Measurements from ENCODE around the gene CDK19.

Gene CDK19

DNA sequence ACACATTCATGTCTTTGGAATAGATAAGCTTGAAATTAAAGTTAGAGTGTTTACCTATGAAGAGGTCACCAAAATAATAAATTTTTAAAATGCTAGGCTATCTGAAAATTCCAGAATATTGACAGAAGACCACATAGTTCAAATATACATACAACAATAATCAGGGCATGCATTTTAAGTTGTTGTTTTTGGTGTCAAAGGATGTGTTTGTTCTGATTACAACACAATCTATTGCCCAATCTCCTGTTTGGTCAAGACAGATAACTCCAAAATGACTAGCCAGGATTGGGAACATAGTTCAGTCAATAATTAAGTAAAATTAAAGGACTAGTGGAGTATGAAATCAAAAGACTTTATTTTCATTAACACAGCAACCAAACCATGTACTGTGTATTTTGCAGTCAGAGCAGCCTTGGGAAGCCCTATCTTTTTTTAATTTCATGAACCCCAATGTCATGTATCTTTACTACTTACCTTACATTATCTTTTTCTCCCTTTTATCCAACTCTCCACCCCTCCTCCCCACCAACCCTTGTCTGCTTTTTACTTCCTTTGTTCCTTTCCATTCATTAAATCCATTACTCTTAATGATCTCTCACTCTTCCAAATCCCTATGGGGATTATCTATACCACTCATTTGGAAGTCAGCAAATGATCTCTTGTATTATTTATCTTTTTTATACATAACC is 111.2 kb downstream of the CDK19 start:
- DNase-seq (ENCODE audit: low read depth, low spot score) = no peak

DNA sequence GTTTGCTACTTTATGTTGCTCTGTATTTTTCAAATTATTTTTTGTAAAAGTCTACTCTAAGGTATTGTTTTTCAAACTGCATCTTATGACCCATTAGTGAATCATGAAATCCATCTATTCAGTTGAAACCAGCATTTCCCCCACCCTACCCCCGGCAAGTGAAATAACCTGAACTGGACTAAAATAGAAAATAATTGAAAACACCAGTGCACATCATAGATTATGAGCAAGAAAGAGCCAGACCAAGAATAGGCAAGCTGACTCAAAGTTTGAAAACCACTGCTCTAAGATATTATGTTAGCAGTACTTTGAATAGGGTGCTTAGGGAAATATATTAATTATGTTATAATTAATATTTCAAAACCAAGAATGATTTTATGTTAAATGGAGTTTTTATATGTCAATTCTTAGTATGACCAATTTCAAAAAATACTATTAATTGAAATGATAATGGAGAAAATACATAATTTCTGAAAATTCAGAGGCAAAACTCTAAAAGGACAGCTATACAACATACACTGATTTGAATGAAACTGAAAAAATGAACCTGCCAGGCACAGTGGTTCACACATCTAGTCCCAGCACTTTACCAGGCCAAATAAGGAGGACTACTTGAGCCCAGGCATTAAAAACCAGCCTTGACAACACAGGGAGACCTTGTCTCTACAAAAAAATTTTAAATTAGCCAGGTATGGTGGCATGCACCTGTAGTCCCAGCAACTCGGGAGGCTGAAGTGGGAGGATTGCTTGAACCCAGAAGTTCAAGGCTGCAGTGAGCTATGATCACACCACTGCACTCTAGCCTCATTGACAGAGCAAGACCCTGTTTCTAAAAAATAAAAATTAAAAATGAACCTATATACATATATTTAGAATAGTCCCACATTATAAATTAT is 112.0 kb downstream of the CDK19 start:
- DNase-seq (ENCODE audit: low read depth, low spot score) = no peak

DNA sequence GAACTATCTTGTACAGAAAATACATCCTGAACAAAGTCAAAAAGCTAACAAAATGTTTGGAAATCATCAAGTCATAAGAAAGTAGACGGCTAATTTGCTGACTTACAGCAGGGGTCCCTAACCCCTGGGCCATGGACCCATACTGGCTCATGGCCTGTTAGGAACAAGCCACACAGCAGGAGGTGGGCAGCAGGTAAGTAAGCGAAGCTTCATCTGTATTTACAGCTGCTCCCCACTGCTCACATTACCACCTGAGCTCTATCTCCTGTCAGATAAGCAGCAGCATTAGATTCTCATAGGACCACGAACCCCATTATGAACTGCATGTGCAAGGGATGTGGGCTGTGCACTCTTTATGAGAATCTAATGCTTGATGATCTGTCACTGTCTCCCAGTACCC is 115.5 kb downstream of the CDK19 start:
- DNase-seq (ENCODE audit: low read depth, low spot score) = no peak

DNA sequence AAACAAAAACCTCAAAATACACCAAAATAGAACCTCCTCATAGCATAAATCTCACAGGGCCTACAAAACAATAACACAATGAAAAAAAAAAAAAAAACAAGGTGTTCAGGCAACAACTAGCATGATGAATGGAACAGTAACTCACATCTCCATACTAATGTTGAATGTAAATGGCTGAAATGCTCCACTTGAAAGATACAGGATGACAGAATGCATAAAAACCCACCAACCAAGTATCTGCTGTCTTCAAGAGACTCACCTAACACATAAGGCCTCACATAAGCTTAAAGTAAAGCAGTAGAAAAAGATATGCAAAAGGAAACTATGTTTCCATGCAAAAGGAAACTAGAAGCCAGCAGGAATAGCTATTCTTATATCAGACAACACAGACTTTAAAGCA is 121.3 kb downstream of the CDK19 start:
- no peak for DNase-seq (ENCODE audit: low read depth, low spot score)

DNA sequence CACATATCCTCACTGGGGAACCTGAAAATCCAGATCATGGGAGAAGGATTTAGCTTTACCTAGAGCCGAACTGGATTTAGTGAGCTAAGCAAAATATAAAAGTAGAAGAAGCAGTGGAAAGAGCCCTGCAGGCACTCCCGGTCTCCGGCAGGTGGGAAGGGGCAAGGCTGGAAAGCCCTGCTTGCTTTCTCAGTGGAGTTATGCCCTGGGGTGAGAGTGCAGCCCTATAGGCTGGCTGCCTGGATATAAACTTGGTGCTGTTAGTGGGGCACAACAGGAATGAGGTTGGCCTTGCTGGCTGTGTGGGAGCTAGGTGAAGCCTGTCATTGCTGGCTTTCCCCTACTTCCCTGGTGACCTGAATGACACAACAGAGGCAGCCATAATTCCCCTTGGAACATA is 122.0 kb downstream of the CDK19 start:
- no peak for DNase-seq (ENCODE audit: low read depth, low spot score)

DNA sequence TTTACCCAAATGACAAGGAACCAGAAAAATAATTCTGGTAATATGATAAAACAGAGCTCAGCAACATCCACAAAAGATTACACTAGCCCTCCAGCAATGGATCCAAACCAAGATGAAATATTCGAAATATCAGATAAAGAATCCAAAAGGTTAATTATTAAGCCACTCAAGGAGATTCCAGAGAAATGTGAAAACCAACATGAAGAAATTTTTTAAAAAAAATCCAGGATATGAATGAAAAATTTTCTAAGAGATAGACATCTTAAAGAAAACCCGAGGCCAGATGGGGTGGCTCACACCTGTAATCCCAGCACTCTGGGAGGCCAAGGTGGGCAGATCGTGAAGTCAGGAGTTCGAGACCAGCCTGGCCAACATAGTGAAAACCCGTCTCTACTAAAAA is 124.4 kb downstream of the CDK19 start:
- DNase-seq (ENCODE audit: low read depth, low spot score) = no peak

DNA sequence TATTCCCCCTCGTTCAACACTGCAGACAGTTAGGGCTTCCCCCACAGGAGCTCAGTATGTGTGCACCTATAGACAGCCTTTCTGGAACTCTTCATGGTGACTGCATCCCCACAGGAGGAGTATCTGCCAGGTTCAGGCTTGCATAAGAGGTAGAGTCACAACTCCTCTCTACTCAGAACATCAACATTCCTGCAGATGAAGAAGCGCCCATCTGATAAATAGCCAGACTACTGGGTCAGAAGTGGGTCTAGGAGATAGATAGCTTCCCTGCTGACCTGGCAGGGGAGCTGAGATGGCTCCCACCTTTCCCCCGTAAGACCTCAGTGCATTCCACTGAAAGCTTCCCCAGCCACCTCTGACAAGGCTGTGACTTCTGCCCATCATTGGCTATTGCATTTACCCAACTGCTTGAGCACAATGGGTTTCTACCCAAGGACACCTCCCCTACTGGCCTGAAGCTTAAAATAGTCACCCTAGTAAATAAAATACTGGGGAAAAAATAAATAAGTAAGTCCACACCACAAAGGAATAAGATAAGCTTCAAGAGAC is 125.1 kb downstream of the CDK19 start:
- DNase-seq (ENCODE audit: low read depth, low spot score) = no peak

DNA sequence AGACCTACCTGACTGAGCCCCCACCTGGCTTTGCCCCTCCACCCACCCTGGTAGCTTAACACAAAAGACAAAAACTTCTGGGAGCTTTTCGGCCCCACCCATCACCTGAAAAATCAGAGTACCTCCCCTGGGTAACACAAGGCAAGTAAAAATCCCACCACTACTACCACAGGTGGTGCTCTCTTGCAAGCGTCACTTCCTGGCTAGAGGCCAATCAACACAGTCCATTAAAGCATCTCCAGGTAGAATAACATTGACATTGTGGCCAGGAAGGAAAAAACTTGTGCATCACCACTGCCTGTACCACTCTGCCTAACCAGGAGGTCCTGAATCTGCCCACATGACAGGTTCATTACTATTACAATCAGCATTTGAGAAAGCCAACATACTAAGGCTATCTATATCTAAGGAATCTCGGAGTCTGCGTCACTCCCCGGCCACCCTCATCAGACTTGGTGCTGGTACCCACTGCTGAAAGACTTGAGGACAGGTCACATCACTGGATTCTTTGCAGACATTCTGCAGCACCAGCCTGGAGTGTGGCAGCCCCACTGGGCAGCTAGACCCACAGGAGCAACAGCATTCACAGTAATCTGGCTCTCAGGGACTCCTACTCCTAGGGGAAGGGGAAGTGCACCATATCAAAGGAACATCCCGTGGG is 125.9 kb downstream of the CDK19 start:
- DNase-seq (ENCODE audit: low read depth, low spot score) = no peak

DNA sequence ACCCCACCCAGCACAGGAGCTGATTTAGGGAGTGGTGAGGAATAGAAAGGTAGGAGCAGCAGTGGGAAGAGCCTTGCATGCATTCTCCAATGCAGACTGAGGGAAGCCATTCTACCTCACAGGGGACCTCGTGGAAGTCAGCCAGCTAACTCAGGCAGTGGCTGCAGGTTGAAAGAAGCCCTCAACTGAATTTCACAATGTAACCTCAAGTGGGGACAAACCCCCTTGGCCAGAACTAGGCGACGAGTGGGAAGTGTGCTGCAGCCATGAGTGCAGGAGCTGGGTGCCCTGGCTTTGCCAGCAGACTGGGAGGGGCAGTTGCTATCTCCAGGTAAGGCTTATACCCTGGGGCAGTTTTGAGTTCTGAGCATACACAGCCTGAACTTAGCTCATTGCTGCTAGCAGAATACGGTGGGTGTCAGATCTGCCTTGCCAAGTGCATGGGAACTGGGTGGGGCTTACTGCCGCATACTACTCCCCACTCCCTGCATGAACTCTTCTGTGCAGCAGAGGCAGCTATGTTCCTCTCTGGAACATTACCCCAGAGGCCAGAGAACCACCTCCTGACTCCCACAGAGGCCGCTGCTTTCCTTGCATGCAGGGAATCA is 126.5 kb downstream of the CDK19 start:
- no peak for DNase-seq (ENCODE audit: low read depth, low spot score)

DNA sequence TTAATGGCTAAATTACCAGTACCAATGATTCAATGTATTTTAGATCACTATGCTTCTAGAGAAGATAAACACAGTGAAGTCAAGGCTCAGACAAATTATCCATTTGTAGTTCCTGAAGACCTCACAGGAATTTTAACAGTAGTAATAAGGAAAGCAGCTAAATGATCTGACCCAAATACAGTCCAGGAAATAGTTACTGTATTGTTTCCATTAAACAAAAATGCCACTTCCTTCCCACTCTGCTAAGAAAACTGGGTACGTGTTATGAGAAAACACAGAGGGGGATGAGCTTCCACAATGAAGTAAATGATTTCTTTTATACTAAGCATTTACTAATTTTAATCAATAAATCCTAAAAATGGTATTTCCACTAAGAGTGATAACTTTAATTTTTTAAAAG is 127.9 kb downstream of the CDK19 start:
- no peak for DNase-seq (ENCODE audit: low read depth, low spot score)

DNA sequence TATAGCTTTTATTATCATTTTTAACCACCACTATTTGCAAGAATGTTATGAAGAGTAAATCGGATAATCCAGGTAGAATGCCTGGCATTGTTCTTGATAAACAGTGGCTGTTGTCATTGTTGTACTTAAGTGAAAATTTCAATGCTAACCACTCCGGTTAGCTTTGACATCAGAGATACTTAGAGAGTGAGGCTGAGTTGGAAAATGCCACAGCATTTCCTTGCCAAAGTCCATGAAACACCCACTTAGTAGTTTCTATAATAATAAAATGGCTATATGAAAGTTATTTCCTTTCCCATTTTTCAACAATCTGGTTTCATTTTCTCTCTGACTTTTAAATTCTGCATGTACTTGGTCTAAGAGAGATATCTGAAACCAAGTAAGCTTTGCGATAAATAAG is 132.0 kb downstream of the CDK19 start:
- DNase-seq (ENCODE audit: low read depth, low spot score) = no peak

DNA sequence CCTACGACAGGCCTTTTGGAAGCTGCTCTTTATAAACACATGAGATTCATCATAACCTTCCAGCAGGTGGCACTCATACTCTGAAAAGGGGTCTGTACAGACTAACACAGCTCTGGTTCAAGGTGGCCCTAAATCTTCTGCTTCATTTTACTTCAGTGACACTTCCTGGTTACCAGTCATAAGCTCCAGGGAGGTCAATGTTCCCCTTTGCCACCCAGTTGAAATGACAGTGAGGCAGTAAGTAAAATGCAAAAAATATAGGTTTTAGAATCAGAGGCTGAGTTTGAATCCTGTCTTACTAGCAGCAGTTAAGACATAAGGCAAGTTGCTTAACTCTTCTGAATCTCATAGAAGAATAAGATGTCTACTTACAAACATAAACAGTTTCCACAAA is 132.8 kb downstream of the CDK19 start:
- peak; percentile 50 for DNase-seq (ENCODE audit: low read depth, low spot score)

DNA sequence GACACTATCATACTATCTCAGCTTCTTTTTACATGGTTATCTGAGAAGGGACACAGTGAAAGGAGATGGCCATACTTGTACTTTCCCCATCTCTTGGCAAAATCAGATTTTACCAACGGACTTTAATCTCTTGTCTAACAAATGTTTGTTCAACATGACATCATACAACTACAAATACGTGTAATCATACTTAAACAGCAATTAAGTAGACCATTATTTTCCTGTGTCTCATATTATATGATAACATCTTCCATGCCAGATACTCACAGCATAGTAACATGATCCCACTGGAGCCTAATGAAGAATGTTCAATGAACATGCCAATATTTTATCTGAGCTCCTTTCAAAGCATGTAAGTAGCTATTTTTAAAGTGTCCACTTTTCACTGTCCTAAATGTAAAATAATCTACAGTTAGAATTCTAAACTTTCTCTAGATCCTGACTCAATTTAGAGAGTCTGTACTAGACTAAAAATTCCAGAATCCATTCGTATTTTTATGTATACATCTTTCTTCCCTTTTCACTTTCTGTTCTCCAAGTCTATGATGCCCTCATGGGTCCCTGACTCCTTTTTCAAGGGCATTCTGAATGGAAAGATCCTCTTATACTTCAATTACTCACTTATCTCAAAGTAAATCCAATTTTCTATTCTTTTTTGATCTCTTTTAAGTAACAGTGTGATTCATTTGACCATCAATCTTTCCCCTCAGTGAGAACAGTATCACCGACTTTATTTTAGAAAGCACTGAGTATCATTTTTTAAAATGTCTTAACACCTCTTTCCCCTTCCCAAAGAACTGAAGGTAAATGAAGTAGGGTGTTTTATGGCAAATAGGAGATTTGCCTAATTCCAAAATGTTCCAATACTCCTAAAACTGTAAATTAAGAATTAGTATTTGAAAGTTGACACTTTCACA is 133.5 kb downstream of the CDK19 start:
- no peak for DNase-seq (ENCODE audit: low read depth, low spot score)

DNA sequence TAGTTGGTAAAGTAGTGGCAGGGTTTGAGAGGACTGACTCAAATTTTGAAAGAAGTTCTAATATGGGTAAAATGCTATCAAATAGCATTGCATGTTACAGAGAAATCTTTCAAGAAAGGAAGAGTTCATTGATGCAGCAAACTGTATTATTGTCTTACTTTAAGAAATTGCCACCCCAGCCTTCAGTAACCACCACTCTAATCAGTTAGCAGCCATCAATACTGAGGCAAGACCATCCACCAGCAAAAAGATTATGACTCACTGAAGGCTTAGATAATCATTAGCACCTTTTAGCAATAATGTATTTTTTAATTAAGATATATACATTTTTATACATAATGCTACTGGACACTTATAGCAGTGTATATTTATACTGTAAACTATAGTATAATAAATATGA is 138.9 kb downstream of the CDK19 start:
- DNase-seq (ENCODE audit: low read depth, low spot score) = no peak

DNA sequence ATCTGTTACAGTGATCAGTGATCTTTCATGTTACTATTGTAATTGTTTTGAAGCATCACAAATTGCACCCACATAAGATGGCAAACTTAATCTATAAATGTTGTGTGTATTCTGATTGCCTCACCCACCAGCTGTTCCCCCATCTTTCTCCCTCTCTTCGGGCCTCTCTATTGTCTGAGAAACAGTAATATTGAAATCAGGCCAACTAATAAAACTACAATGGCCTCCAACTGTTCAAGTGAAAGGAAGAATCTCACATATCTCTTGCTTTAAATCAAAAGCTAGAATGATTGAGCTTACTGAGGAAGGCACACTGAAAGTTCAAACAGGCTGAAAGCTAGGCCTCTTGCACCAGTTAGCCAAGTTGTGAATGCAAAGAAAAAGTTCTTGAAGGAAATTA is 141.2 kb downstream of the CDK19 start:
- DNase-seq (ENCODE audit: low read depth, low spot score) = no peak

DNA sequence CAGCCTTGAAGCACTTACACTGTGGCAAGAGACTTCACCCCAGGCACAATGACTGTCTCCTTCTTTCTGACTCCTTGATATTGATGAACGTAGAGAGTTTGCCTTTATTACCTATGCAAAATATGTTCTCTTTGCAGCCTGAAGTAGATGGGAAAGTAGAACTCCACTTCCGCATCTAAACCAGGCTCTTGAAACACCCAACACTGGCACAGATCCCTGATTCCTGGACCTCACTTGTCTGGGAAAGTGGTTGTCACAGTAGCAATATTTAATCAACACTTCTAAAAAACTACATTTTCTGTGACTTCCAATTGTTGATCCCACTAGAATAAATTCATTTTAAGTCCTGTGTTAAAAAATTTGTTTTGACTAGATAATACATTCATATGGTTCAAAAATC is 143.1 kb downstream of the CDK19 start:
- DNase-seq (ENCODE audit: low read depth, low spot score) = no peak

DNA sequence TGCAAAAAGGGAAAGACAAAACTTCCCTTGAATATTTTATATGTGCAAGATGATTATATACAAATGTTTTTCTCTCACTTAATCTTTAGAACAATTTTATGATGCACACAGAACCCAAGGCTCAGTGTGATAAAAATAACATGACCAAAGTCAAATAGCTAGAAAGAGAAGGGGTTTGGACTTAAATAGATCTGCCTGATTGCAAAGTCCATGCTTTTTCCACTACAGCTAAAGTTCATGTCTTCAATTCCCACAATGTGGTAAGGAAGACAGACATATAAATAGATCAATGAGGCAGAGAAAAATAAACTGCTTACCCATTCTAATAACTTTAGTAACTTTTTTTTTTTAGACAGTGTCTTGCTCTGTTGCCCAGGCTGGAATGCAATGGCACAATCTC is 143.8 kb downstream of the CDK19 start:
- DNase-seq (ENCODE audit: low read depth, low spot score) = no peak

DNA sequence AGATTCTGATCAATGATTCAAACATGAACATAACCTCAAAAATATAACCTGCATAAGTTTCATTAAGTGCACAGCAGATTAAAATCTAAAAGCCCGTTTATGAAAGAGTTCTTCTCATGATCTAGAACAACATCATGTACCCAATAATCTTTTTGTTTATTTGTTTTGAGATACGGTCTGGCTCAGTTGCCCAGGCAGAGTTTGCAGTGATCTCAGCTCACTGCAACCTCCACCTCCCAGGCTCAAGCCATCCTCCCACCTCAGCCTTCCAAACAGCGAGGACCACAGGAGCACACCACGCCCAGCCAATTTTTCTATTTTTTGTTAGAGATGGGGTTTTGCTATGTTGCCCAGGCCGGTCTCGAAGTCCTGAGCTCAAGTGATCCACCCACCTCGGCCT is 149.7 kb downstream of the CDK19 start:
- DNase-seq (ENCODE audit: low read depth, low spot score) = no peak

DNA sequence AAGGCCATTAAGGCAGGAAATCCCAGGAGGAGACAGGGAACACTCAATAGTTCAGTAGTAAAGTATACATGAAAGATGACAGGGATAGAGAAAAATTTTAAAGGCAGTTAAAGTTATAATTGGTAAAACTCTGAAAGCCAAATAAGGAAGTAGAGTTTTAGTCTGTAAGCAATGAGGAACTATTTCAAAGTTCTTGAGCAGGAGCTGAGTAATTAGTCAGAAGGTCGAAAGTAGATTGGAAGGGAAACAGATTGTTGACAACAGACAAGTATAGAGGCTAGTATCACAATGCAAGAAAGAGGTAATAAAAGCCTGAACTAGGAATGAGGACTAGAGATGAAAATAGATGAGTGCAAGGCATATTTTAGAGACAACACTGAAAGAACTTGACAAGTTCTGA is 150.3 kb downstream of the CDK19 start:
- no peak for DNase-seq (ENCODE audit: low read depth, low spot score)

DNA sequence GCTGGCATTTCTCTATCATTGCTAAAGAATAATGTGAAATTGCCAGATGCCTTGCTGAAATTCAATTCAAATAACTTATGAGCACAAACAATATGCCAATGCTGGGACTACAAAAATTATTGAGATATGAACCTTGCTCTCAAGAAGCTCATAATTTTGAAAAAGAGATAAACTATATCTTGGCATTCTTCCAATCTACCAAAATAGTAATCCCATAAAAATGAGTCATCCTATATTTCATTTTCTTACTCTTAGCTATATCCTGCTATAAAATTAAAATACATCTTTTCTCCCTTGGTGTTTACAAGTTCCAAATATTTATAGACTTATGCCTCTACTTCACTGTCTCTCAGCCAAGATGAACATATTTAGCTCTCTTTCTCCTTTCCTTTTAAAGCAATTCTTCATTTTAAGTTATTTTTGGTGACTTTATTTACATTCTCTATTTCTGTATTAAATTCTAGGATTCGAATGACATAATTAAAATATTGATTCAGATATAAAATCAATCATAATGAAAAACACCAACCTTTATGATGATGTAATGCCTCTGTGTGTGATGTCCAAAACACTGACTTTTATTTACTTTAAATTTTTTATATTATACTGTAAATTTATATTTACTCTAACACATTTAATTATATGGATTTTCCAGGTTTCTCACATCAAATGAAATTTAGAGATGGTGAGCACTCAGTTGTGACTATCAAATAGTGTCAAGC is 152.6 kb downstream of the CDK19 start:
- DNase-seq (ENCODE audit: low read depth, low spot score) = no peak

All from activated naive CD8-positive, alpha-beta T cell treated with anti-CD3 and anti-CD28 coated beads, Interleukin-2, amount 50 U/mL, for 16 hours (primary cell).